H1 (cell line): Measurements from ENCODE around the gene SHC1. TPM values are rescaled to one million over a fixed set of nuclear protein-coding genes. Genes with fewer than 3 reads are reported as not detected.

ENCODE experiments used
- ASH2L ChIP-seq: fragments of 200-600, 300-600 bp; sonication (generic); IDR thresholded peaks from one replicate; pipeline ENCODE4 v1.7.1; 2017; ENCODE audit warnings: low read length
- BCL11A ChIP-seq, 2 experiments: IDR thresholded peaks; one replicate each; pipeline ENCODE4 v1.6.1; 2011; ENCODE audit warnings: low read depth in 2 of 2, low read length in 2 of 2, mild to moderate bottlenecking in 2 of 2
- BRCA1 ChIP-seq: IDR thresholded peaks from 2 replicates; pipeline ENCODE4 v1.6.1; 2012; ENCODE audit warnings: low read depth, low read length, improper control_type of control experiment
- CBX8 ChIP-seq: fragments of 300-800, 300-1000 bp; sonication (generic); IDR thresholded peaks from 2 replicates; pipeline ENCODE4 v1.7.1; 2016; ENCODE audit warnings: low read depth, low read length, borderline replicate concordance
- CEBPB ChIP-seq: IDR thresholded peaks from 2 replicates; pipeline ENCODE4 v1.6.1; 2012; ENCODE audit warnings: low read depth, low read length
- CHD2 ChIP-seq: IDR thresholded peaks from 2 replicates; pipeline ENCODE4 v1.6.1; 2012; ENCODE audit warnings: low read length, improper control_type of control experiment
- EGR1 ChIP-seq: IDR thresholded peaks from 2 replicates; pipeline ENCODE4 v1.6.1; 2011; ENCODE audit warnings: low read depth, low read length, borderline replicate concordance
- EZH2 ChIP-seq: fragments of 200-600 bp; sonication (generic); IDR thresholded peaks from 2 replicates; pipeline ENCODE4 v1.7.1; 2012; ENCODE audit warnings: low read depth, mild to moderate bottlenecking, moderate library complexity, low read length, inconsistent platforms; ENCODE audit not compliant: severe bottlenecking
- GTF2F1 ChIP-seq: IDR thresholded peaks from 2 replicates; pipeline ENCODE4 v1.6.1; 2012; ENCODE audit warnings: low read depth, low read length, improper control_type of control experiment, borderline replicate concordance
- JUN ChIP-seq: IDR thresholded peaks from 2 replicates; pipeline ENCODE4 v1.6.1; 2011; ENCODE audit warnings: low read depth, mild to moderate bottlenecking, improper control_type of control experiment, low read length
- JUND ChIP-seq: IDR thresholded peaks from 2 replicates; pipeline ENCODE4 v1.6.1; 2011; ENCODE audit warnings: mild to moderate bottlenecking, improper control_type of control experiment, low read length
- KDM4A ChIP-seq: IDR thresholded peaks from one replicate; pipeline ENCODE4 v1.7.1; 2012; ENCODE audit warnings: low read depth, mild to moderate bottlenecking, moderate library complexity, low read length, inconsistent platforms; ENCODE audit not compliant: severe bottlenecking
- NANOG ChIP-seq: IDR thresholded peaks from 2 replicates; pipeline ENCODE4 v1.6.1; 2011; ENCODE audit warnings: low read length, low read depth, mild to moderate bottlenecking, inconsistent platforms; ENCODE audit not compliant: insufficient read depth, poor library complexity, severe bottlenecking
- PHF8 ChIP-seq: fragments of 200-600 bp; sonication (generic); conservative IDR thresholded peaks from 2 replicates; pipeline ENCODE4 v1.7.1; 2012; ENCODE audit warnings: low read depth, mild to moderate bottlenecking, inconsistent platforms, low read length, moderate library complexity
- RFX5 ChIP-seq: IDR thresholded peaks from 2 replicates; pipeline ENCODE4 v1.6.1; 2011; ENCODE audit warnings: low read depth, low read length, improper control_type of control experiment, borderline replicate concordance
- SIRT6 ChIP-seq: IDR thresholded peaks from one replicate; pipeline ENCODE4 v1.7.1; 2012; ENCODE audit warnings: low read length, inconsistent platforms
- SP2 ChIP-seq: IDR thresholded peaks from 2 replicates; pipeline ENCODE4 v1.6.1; 2012; ENCODE audit warnings: mild to moderate bottlenecking, low read length, inconsistent platforms
- SP4 ChIP-seq: IDR thresholded peaks from 2 replicates; pipeline ENCODE4 v1.6.1; 2012; ENCODE audit warnings: low read length, inconsistent platforms
- TAF1 ChIP-seq: IDR thresholded peaks from 2 replicates; pipeline ENCODE4 v1.6.1; 2011; ENCODE audit warnings: mild to moderate bottlenecking, low read depth, low read length
- TBP ChIP-seq: IDR thresholded peaks from 2 replicates; pipeline ENCODE4 v1.6.1; 2011; ENCODE audit warnings: low read depth, low read length, improper control_type of control experiment
- ZNF274 ChIP-seq: IDR thresholded peaks from 2 replicates; pipeline ENCODE4 v1.7.0; 2012; ENCODE audit warnings: low read length, borderline replicate concordance; ENCODE audit errors: extremely low read depth
- polyA plus RNA-seq, 7 experiments: library from polyadenylated mRNA; depleted of rRNA in 3 of 7; stranded (reverse) in 5 of 7; unstranded in 2 of 7; fragments of >200 nt in 5 of 7; fragments of 200-250 nt in 2 of 7; gene quantifications; 1 replicate in 5 of 7; 2 replicates in 1 of 7; 4 replicates in 1 of 7; pipeline versions ENCODE4 v1.2.1 to v1.2.3, GENCODE V29; 2011 to 2013; ENCODE audit warnings: missing spikeins in 2 of 7, mixed read lengths in 2 of 7
- total RNA-seq: library from RNA; stranded (reverse); fragmentation: NEBNext Ultra II Directional; extraction: Animal tissue kit (Norgen Biotek cat#: 25700); gene quantifications from 2 replicates; pipeline ENCODE4 v1.2.1, GENCODE V29; 2021
- TF ChIP-seq, protein P1 (sequence below), 3 experiments: IDR thresholded peaks; 1 replicate in 2 of 3; 2 replicates in 1 of 3; pipeline versions ENCODE4 v1.5.1 to v1.6.1; 2011; ENCODE audit warnings: low read length in 3 of 3, mild to moderate bottlenecking in 3 of 3, inconsistent platforms in 2 of 3, low read depth in 1 of 3, moderate library complexity in 1 of 3; ENCODE audit not compliant: insufficient read depth in 1 of 3; ENCODE audit errors: control extremely low read depth in 1 of 3
- TF ChIP-seq, protein P2 (sequence below): IDR thresholded peaks from 2 replicates; pipeline ENCODE4 v1.6.1; 2012; ENCODE audit warnings: inconsistent platforms

SHC1 gene
- total and polyA plus RNA-seq, 2 of the 8 experiments (the other 6 are each of a cell fraction or from before 2014, with no cell fraction given) = 177 to 212 TPM

DNA sequence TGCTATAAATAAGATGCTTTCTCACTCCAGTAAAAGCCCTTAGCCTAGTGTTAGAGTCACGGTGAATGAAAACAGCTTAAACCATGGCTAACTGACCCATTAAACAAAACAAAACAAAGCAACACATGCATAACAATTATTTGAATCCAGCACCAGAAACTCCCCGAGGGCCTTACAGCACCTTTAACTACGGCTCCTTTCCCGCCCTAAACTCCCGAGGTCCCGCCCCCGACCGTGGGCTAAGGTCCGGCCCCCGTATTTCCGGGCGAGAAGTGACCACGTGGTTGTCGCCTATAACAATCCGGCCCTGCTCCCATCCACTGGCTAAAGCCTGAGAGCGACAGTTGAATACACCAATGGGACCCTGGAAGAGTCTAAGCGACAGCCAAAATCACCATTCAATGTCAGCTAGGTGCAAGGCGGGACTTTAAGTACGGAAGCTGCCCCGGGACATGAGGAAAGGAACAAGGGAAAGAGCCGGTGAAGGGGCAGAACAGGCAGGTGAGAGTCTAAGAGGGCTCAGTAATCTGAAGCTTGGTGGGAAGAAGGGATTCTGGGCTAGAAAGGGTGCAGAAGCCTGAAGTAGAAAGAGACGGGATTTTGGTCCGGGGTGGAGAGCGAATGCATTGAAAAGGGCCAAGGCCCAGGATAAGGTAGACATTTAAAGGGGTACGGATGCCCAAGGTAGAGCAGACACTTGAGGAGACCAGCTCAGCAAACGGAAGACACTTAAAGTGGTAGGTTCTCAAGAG is 12.5 kb upstream of the SHC1 start, which contains the start of gene FLAD1 (continued):
- TF ChIP-seq, protein P1, sequence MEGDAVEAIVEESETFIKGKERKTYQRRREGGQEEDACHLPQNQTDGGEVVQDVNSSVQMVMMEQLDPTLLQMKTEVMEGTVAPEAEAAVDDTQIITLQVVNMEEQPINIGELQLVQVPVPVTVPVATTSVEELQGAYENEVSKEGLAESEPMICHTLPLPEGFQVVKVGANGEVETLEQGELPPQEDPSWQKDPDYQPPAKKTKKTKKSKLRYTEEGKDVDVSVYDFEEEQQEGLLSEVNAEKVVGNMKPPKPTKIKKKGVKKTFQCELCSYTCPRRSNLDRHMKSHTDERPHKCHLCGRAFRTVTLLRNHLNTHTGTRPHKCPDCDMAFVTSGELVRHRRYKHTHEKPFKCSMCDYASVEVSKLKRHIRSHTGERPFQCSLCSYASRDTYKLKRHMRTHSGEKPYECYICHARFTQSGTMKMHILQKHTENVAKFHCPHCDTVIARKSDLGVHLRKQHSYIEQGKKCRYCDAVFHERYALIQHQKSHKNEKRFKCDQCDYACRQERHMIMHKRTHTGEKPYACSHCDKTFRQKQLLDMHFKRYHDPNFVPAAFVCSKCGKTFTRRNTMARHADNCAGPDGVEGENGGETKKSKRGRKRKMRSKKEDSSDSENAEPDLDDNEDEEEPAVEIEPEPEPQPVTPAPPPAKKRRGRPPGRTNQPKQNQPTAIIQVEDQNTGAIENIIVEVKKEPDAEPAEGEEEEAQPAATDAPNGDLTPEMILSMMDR (IDR thresholded peaks at IDR 0.05; ENCODE audit: control extremely low read depth in 1 of 3, insufficient read depth in 1 of 3, low read depth in 1 of 3, low read length in 3 of 3) = no peak
- TF ChIP-seq SIRT6 (no peak), PHF8 (peak; percentile 66), CBX8 (no peak), TAF1 (peak; percentile 91), SP2 (peak; percentile 98), CEBPB (no peak), BCL11A (IDR thresholded peaks at IDR 0.05; ENCODE audit: low read depth in 2 of 2, low read length in 2 of 2) (no peak), BRCA1 (no peak), EZH2 (no peak), EGR1 (peak; percentile 74; the same call in 1 of the 2 replicates), TBP (peak; percentile 82), ASH2L (no peak), ZNF274 (no peak), GTF2F1 (no peak), NANOG (no peak), RFX5 (no peak), JUND (no peak), JUN (no peak), KDM4A (no peak), SP4 (peak; percentile 89), CHD2 (peak; percentile 97)
- TF ChIP-seq, protein P2, sequence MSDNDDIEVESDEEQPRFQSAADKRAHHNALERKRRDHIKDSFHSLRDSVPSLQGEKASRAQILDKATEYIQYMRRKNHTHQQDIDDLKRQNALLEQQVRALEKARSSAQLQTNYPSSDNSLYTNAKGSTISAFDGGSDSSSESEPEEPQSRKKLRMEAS = peak; percentile 94
